HCT116 (cell line): Measurements from ENCODE around the gene NIN. TPM values are rescaled to one million over a fixed set of nuclear protein-coding genes. Genes with fewer than 3 reads are reported as not detected.

Experiments
- ATAC-seq: fragments of 200-7000 bp; cut with Tn5 transposase; 2 replicates; pipeline ENCODE4 v1.9.1; 2020; ENCODE audit warnings: mild to moderate bottlenecking, moderate library complexity
- BruUV-seq: library from RNA; stranded (reverse); fragments of 400-500 nt; replicated peaks from 2 replicates; lab custom pipeline; 2021; lab: Mats Ljungman, UMichigan
- CTCF ChIA-PET: fragments of 300-600 bp; sonication (Branson Sonifier 250); formaldehyde crosslinking; loops from one replicate; lab custom pipeline; 2021; ENCODE audit warnings: antibody characterized with exemption; lab: Charles Lee
- POLR2A ChIA-PET: fragments of 300-600, 350-600 bp; sonication (Branson Sonifier 250); formaldehyde crosslinking; loops from one replicate; lab custom pipeline; 2021; ENCODE audit warnings: antibody characterized with exemption; lab: Charles Lee
- RAD21 ChIA-PET, 2 experiments: fragments of 300-600 bp; sonication (Branson Sonifier 250); formaldehyde crosslinking; loops; one replicate each; lab custom pipeline; 2023; ENCODE audit warnings: low total read pairs in 2 of 2; ENCODE audit not compliant: uncharacterized antibody in 2 of 2, unreplicated experiment in 2 of 2, low non-redundant PET in 1 of 2; lab: Charles Lee
- DNase-seq: peaks from one replicate; pipeline ENCODE4 v3.0.0-alpha.2; 2010; ENCODE audit warnings: low read depth, low spot score
- H2AFZ ChIP-seq: fragments of 200-600 bp; shearing (Covaris generic), sonication (generic); 2 replicates; pipeline ENCODE4 v1.6.1; 2017; ENCODE audit warnings: low read depth, mixed run types, mixed read lengths, antibody characterized with exemption, low read length; ENCODE audit not compliant: poor library complexity, severe bottlenecking
- H3K27ac ChIP-seq: 2 replicates; pipeline ENCODE4 v1.5.1; 2012; ENCODE audit warnings: low read depth, low read length
- H3K27me3 ChIP-seq: fragments of 200-600 bp; sonication (generic); 2 replicates; pipeline ENCODE4 v1.6.1; 2016; ENCODE audit warnings: mixed run types, low read length, mixed read lengths; ENCODE audit not compliant: insufficient read depth
- H3K36me3 ChIP-seq, 2 experiments: fragments of 200-500 bp in 1 of 2; fragments of 200-600 bp in 1 of 2; sonication (Bioruptor generic) in 1 of 2; sonication (generic) in 1 of 2; 2 replicates each; pipeline versions ENCODE4 v1.5.1 to v1.6.1; 2014 to 2016; ENCODE audit warnings: low read length in 2 of 2, inconsistent platforms in 1 of 2, mixed read lengths in 1 of 2, mixed run types in 1 of 2; ENCODE audit not compliant: insufficient read depth in 2 of 2, control insufficient read depth in 1 of 2
- H3K4me1 ChIP-seq, 2 experiments: fragments of 200-600 bp in 1 of 2; sonication (generic) in 1 of 2; 2 replicates each; pipeline versions ENCODE4 v1.5.1 to v1.6.1; 2012 to 2017; ENCODE audit warnings: low read length in 2 of 2, inconsistent platforms in 1 of 2, mild to moderate bottlenecking in 1 of 2, mixed read lengths in 1 of 2, mixed run types in 1 of 2, moderate library complexity in 1 of 2; ENCODE audit not compliant: insufficient read depth in 2 of 2, control insufficient read depth in 1 of 2
- H3K4me2 ChIP-seq: fragments of 200-600 bp; sonication (generic); 2 replicates; pipeline ENCODE4 v1.6.1; 2017; ENCODE audit warnings: mixed run types, low read length, mixed read lengths
- H3K4me3 ChIP-seq, 2 experiments: fragments of 200-600 bp in 1 of 2; sonication (generic) in 1 of 2; replicated peaks in 1 of 2; 2 replicates each; pipeline ENCODE4 v1.5.1; 2011 to 2016; ENCODE audit warnings: low read length in 2 of 2, control low read depth in 1 of 2, low read depth in 1 of 2, mild to moderate bottlenecking in 1 of 2, mixed read lengths in 1 of 2, mixed run types in 1 of 2
- H3K79me2 ChIP-seq: fragments of 200-600 bp; sonication (generic); 2 replicates; pipeline ENCODE4 v1.6.1; 2017; ENCODE audit warnings: mild to moderate bottlenecking, mixed run types, low read length, moderate library complexity, mixed read lengths; ENCODE audit not compliant: insufficient read depth
- H3K9ac ChIP-seq: fragments of 200-600 bp; sonication (generic); 2 replicates; pipeline ENCODE4 v1.6.1; 2016; ENCODE audit warnings: low read length, mixed read lengths
- H3K9me2 ChIP-seq: fragments of 200-600 bp; sonication (generic), shearing (Covaris generic); 2 replicates; pipeline ENCODE4 v1.6.1; 2017; ENCODE audit warnings: mixed run types, mild to moderate bottlenecking, moderate library complexity; ENCODE audit not compliant: insufficient read depth
- H3K9me3 ChIP-seq, 2 experiments: fragments of 200-500 bp in 1 of 2; fragments of 200-600 bp in 1 of 2; sonication (Bioruptor generic) in 1 of 2; sonication (generic) in 1 of 2; 2 replicates each; pipeline ENCODE4 v1.6.1; 2014 to 2017; ENCODE audit warnings: low read length in 2 of 2, mixed read lengths in 2 of 2, inconsistent platforms in 1 of 2, low read depth in 1 of 2, mild to moderate bottlenecking in 1 of 2, mixed run types in 1 of 2, moderate library complexity in 1 of 2; ENCODE audit not compliant: control insufficient read depth in 1 of 2, insufficient read depth in 1 of 2
- H4K20me1 ChIP-seq: fragments of 200-600 bp; sonication (generic), shearing (Covaris generic); 2 replicates; pipeline ENCODE4 v1.6.1; 2017; ENCODE audit warnings: mixed run types, mild to moderate bottlenecking, moderate library complexity; ENCODE audit not compliant: insufficient read depth
- ATF3 ChIP-seq: IDR thresholded peaks from 2 replicates; pipeline ENCODE4 v1.6.1; 2012
- CBX3 ChIP-seq: IDR thresholded peaks from 2 replicates; pipeline ENCODE4 v1.6.1; 2012; ENCODE audit warnings: low read depth
- EGR1 ChIP-seq: IDR thresholded peaks from 2 replicates; pipeline ENCODE4 v1.6.1; 2012; ENCODE audit warnings: low read depth
- ELF1 ChIP-seq: IDR thresholded peaks from 2 replicates; pipeline ENCODE4 v1.6.1; 2012; ENCODE audit warnings: low read depth, borderline replicate concordance
- EZH2 ChIP-seq: fragments of 200-600 bp; sonication (generic); IDR thresholded peaks from 2 replicates; pipeline ENCODE4 v1.6.1; 2017; ENCODE audit warnings: antibody characterized with exemption, mixed run types
- EZH2phosphoT487 ChIP-seq: fragments of 200-600 bp; IDR thresholded peaks from 2 replicates; pipeline ENCODE4 v1.6.1; 2018; ENCODE audit warnings: antibody characterized with exemption, borderline replicate concordance
- JUND ChIP-seq: IDR thresholded peaks from 2 replicates; pipeline ENCODE4 v1.6.1; 2012
- MAX ChIP-seq: IDR thresholded peaks from 2 replicates; pipeline ENCODE4 v1.6.1; 2012
- POLR2A ChIP-seq: IDR thresholded peaks from 2 replicates; pipeline ENCODE4 v1.7.0; 2011; ENCODE audit warnings: borderline replicate concordance; ENCODE audit not compliant: insufficient read depth, insufficient read length; ENCODE audit errors: extremely low read depth
- POLR2AphosphoS5 ChIP-seq: IDR thresholded peaks from 2 replicates; pipeline ENCODE4 v1.6.1; 2011; ENCODE audit warnings: mild to moderate bottlenecking, low read depth, low read length, moderate library complexity
- RAD21 ChIP-seq: IDR thresholded peaks from 2 replicates; pipeline ENCODE4 v1.6.1; 2012; ENCODE audit warnings: low read depth, mild to moderate bottlenecking
- SP1 ChIP-seq: IDR thresholded peaks from 2 replicates; pipeline ENCODE4 v1.6.1; 2012; ENCODE audit warnings: low read depth
- SRF ChIP-seq: IDR thresholded peaks from 2 replicates; pipeline ENCODE4 v1.6.1; 2012; ENCODE audit warnings: low read depth
- ZNF274 ChIP-seq: fragments of 200-500 bp; sonication (Bioruptor generic); IDR thresholded peaks from 2 replicates; pipeline ENCODE4 v1.6.1; 2014; ENCODE audit warnings: mild to moderate bottlenecking, low read depth, low read length, inconsistent platforms
- intact Hi-C: fragments of 100-400 bp; cut with micrococcal nuclease; formaldehyde crosslinking; loops from 2 replicates; pipeline ENCODE4 v1.10.0; 2022
- total RNA-seq: library from RNA; stranded (reverse); gene quantifications from one replicate; pipeline ENCODE4 v1.2.1, GENCODE V29; 2021; ENCODE audit not compliant: unreplicated experiment
- TF ChIP-seq, protein P1 (sequence below), 3 experiments: fragments of 200-600 bp in 1 of 3; sonication (generic) in 1 of 3; IDR thresholded peaks in 2 of 3; conservative IDR thresholded peaks in 1 of 3; 2 replicates each; pipeline ENCODE4 v1.5.1; 2012 to 2017; ENCODE audit warnings: low read depth in 2 of 3, low read length in 2 of 3, antibody characterized with exemption in 1 of 3, borderline replicate concordance in 1 of 3, control low read depth in 1 of 3, mild to moderate bottlenecking in 1 of 3, mixed read lengths in 1 of 3, mixed run types in 1 of 3, moderate library complexity in 1 of 3; ENCODE audit not compliant: insufficient read depth in 1 of 3

Gene NIN
- total RNA-seq, 1 experiment from 2014 or later = 39.6 TPM

DNA sequence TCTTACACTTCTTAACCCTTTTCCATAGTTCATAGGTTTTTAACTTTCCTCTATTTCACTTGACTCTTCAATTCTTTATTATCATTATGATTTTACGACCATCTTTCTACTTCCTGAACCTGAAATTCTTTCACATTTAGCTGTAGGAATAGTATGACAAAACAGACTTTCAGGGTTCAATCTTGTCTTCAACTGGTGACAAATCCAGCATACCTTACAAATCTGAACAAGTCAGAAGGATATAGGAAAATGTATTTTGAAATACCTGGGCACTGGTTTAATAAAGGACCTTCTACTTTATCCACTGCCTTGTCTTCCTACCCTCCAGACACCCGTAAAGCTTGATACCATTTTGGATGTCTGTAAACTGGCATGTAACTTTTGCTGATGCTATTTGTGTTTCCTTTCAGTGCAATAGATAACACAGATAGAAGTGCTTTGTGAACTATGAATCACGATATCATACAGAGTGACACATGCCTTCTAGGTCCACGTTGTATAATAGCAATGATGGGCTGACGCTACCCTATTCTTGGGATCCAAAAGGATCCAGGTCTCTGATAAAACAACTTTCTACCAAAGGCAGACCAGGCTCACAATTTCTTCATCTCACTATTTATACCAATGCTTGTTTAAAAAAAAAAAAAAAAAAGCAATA, 85.4 kb downstream of the NIN start:
- Histone ChIP-seq H3K9me3 (no peaks in the 10 kb centered on the region), H3K9ac (no peak overlapping the region), H3K36me3 (peaks cover 10 to 14% of the 10 kb centered on the region in 2 experiments; a peak in 3 of 4 replicates), H4K20me1 (no peaks in the 10 kb centered on the region), H3K4me3 (no peak overlapping the region), H2AFZ (no peak overlapping the region), H3K9me2 (no peaks in the 10 kb centered on the region)
- RAD21 ChIA-PET = no interaction called here
- intact Hi-C loops = no loop called here
- POLR2A ChIA-PET = no interaction called here
- BruUV-seq = no TSS peak
- ATAC-seq = no peak
- TF ChIP-seq, protein P1, sequence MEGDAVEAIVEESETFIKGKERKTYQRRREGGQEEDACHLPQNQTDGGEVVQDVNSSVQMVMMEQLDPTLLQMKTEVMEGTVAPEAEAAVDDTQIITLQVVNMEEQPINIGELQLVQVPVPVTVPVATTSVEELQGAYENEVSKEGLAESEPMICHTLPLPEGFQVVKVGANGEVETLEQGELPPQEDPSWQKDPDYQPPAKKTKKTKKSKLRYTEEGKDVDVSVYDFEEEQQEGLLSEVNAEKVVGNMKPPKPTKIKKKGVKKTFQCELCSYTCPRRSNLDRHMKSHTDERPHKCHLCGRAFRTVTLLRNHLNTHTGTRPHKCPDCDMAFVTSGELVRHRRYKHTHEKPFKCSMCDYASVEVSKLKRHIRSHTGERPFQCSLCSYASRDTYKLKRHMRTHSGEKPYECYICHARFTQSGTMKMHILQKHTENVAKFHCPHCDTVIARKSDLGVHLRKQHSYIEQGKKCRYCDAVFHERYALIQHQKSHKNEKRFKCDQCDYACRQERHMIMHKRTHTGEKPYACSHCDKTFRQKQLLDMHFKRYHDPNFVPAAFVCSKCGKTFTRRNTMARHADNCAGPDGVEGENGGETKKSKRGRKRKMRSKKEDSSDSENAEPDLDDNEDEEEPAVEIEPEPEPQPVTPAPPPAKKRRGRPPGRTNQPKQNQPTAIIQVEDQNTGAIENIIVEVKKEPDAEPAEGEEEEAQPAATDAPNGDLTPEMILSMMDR (IDR thresholded peaks at IDR 0.05 in 2 of 3, conservative IDR thresholded peaks at IDR 0.05 in 1 of 3; ENCODE audit: borderline replicate concordance in 1 of 3, insufficient read depth in 1 of 3, low read depth in 2 of 3, low read length in 2 of 3) = no peak
- TF ChIP-seq CBX3 (no peak), ATF3 (no peak), RAD21 (no peak), JUND (no peak), MAX (no peak), POLR2A (no peak), EZH2phosphoT487 (no peak), POLR2AphosphoS5 (no peak), ZNF274 (no peak), SRF (no peak), SP1 (no peak), EGR1 (no peak), EZH2 (no peak), ELF1 (no peak)
- TF ChIP-seq, all 23 proteins: peak for 0
- peaks cover 5 to 13% of the 10 kb centered on the region in 2 experiments; a peak in 3 of 4 replicates for H3K4me1 ChIP-seq
- CTCF ChIA-PET = no interaction called here
- no peak overlapping the region for H3K27ac ChIP-seq
- no peaks in the 10 kb centered on the region for H3K27me3 ChIP-seq
- H3K79me2 ChIP-seq = no peaks in the 10 kb centered on the region
- no peak overlapping the region for H3K4me2 ChIP-seq
- DNase-seq = no peak
